Measurements from ENCODE around the gene ATP10D.

ATP10D gene

GRCh38 chr4:47590325-47590724 is 105.2 kb downstream of the ATP10D start:
- DNase-seq (ENCODE audit: low spot score), result no peak

- no peak for DNase-seq (ENCODE audit: low spot score)
Measured at GRCh38 chr4:47597696-47598095, 112.6 kb downstream of the ATP10D start.

- no peak for DNase-seq (ENCODE audit: low spot score)
Measured at GRCh38 chr4:47598320-47598719, 113.2 kb downstream of the ATP10D start.

DNA sequence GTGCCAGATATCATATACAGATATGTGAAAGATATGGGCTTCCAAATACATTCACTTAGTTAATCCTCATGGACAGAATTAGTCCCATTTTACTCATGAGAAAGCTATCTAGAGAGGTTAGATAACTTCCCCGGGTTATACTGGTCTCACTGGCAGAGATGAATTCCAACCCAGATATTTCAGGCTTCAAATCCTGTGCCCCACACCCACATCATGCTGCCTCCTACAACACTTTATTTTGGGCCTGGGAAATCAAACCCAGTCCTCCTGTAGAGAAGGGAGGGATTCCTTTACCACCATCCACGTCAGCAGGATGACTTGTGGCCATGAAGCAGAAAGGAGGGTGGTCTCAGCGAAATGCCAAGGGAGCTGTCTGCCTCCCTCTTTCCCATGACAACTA is 113.8 kb downstream of the ATP10D start:
- DNase-seq (ENCODE audit: low spot score), result no peak

GRCh38 chr4:47606482-47606881 is 121.4 kb downstream of the ATP10D start:
- no peak for DNase-seq (ENCODE audit: low spot score)

DNA sequence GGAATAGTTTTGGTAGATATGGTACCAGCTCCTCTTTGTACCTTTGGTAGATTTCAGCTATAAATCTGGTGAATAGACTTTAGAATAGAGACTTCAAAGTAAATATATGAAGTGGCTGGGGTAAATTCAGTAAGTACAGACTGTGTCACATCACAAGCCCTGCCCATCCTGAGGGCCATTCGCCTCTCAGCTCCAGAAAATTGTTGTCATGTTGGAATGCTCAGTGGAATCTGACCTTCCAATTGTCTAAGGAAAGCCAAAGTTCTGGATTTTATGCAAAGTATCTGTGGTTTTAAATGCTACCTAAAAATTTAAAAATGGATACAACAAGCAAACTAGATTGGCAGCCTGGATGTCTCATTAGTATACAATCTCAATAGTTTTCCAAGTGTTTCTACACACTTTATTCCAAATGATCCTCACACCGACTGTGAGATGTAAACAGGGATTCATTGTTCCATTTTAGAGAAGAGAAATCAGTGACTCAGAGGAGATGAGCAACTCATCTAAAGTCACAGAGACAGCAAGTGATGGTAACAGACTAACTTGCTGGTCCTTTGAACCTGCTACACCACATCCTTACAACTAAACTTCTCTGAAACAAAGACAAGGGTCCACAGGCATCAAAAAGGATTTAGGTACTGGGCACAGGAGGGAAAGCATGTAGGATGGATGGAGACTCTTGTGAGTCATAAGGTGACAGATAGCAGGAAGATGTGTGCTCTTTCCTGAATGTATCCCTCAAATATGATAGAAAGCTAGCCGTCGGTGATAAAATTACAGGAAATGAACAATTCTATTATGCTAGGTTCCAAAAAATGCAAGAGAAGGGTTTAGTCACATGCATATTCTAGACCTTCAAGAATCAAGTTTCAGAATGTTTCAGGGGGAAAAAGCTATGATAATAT is 127.3 kb downstream of the ATP10D start:
- DNase-seq (ENCODE audit: low spot score), result no peak

DNA sequence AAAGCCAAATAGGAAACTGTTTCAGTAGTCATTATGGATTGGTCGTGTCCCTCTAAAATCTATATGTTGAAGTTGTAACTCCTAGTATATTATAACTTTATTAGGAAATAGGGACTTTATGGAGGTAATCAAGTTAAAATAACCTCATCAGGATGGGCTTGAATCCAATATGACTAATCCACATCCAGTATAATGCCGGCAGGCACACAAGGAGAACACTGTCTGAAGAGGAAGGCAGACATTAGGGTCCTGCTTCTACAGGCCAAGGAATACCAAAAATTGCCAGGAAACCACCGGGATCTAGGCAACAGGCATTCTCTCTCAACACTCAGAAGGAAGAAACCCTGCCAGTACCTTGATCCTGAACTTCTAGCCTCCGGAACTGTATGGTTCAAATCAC is 130.3 kb downstream of the ATP10D start:
- no peak for DNase-seq (ENCODE audit: low spot score)

GRCh38 chr4:47617607-47618006 is 132.5 kb downstream of the ATP10D start:
- no peak for DNase-seq (ENCODE audit: low spot score)

DNA sequence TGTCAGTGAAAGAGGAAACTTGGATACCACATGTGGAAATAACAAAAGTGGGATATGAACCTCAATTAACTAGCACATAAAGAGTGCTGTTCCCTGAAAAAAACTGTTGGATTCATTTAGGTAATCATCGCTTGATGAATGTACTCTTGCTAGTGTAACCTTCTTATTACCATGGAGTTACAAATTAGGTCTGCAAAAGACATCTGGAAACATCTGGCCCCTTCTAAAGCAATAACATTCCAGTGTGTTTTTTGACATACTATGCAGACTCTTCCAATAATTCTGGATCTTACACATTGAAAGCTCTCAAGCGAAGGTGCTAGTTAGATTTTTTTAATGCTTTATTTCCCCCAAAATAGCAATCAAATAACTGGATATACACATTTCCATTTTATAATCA is 134.6 kb downstream of the ATP10D start:
- DNase-seq (ENCODE audit: low spot score), result no peak

DNA sequence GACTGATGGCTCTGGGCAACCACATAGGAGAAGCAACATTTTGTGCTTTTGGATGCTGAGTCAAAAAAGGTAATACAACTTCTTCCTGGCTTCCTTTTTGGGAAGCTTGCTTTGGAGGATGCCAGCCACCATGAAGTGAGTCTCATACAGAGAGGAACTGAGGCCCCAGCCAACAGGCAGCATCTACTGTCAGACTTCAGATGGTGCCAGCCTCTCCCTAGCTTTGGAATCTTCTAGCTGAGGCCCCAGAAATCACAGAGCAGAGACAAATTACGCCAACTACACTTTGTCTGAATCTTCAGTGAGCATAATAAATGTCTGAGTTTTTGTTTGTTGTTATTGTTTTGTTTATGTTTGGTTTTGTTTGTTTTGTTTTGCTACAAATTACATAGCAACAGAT is 136.1 kb downstream of the ATP10D start:
- DNase-seq (ENCODE audit: low spot score), result no peak

GRCh38 chr4:47624031-47624441 is 139.0 kb downstream of the ATP10D start:
- DNase-seq (ENCODE audit: low spot score), result no peak

- DNase-seq (ENCODE audit: low spot score), result no peak
Measured at GRCh38 chr4:47631161-47631560, 146.1 kb downstream of the ATP10D start.

GRCh38 chr4:47639531-47639930 is 154.5 kb downstream of the ATP10D start:
- no peak for DNase-seq (ENCODE audit: low spot score)

GRCh38 chr4:47640911-47641310 is 155.8 kb downstream of the ATP10D start:
- no peak for DNase-seq (ENCODE audit: low spot score)

GRCh38 chr4:47641755-47642154 is 156.7 kb downstream of the ATP10D start:
- no peak for DNase-seq (ENCODE audit: low spot score)

DNA sequence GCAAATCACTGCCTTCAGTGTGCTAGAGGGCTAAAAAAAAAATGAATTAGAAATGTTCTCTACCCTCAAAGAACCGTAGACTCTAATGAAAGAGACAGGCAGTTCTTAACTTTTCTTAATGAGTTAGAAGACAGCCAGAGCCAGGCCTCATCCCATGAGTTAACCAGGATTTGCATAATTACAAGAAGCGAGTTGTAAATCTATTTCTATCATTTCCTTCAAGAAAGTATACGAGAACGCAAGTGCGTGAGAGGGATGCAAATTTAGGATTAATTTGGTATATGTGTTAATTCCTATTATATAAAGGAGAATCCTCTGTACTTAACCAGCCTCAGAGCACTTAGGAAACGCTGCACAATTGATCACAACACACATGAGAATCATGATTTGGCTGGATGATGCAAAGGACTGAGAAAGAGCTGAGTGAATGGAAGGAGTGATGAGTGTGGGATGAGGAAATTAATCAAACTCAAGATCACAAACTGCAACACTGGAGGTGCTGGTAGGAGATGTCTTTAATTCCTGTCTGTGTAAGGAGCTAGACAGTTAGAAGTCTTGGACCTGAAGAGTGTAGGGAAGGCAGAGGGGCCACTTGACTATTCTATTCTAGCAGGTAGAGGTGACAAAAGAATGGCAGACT is 157.2 kb downstream of the ATP10D start:
- DNase-seq (ENCODE audit: low spot score), result no peak

Data from LoVo (cell line).